K562 (cell line): ENCODE data around the gene TRABD. TPM values are rescaled to one million over a fixed set of nuclear protein-coding genes. Genes with fewer than 3 reads are reported as not detected.

Source experiments
- ATAC-seq: fragments of 200-7000 bp; cut with Tn5 transposase; 3 replicates; pipeline ENCODE4 v1.9.1; 2020; ENCODE audit warnings: moderate library complexity
- BruUV-seq: library from RNA; stranded (reverse); fragments of 400-500 nt; replicated peaks from 2 replicates; lab custom pipeline; 2021; lab: Mats Ljungman, UMichigan
- CTCF ChIA-PET: fragments of 300-600 bp; formaldehyde crosslinking; extraction: SDS; loops from one replicate; lab custom pipeline; 2021; ENCODE audit warnings: low intra/inter-chr PET ratio; lab: Yijun Ruan, JAX
- POLR2A ChIA-PET: fragments of 300-600, 350-650 bp; sonication (Branson Sonifier 250); formaldehyde crosslinking; extraction: SDS; loops from one replicate; lab custom pipeline; 2021; ENCODE audit warnings: antibody characterized with exemption, inconsistent platforms; lab: Yijun Ruan, JAX
- DNase-seq, 4 experiments: peaks; one replicate each; pipeline versions ENCODE4 v3.0.0 to v3.0.0-alpha.2; 2011 to 2018; ENCODE audit warnings: low spot score in 3 of 4, mixed read lengths in 3 of 4; ENCODE audit errors: extremely low read depth in 1 of 4
- FAIRE-seq: peaks from 2 replicates; lab custom pipeline; 2011; peaks lifted over from hg19 to GRCh38; lab: Jason Lieb, UNC
- H2AFZ ChIP-seq: 2 replicates; pipeline ENCODE4 v1.6.0; 2011; ENCODE audit warnings: low read depth, low read length, control low read depth, inconsistent platforms
- H3K27ac ChIP-seq: fragments of 200-600 bp; 3 replicates; pipeline ENCODE4 v1.8.0; 2011; ENCODE audit warnings: low read depth, mild to moderate bottlenecking, control low read depth, inconsistent platforms, low read length, moderate library complexity, mixed read lengths; ENCODE audit errors: extremely low read depth
- H3K27me3 ChIP-seq, 2 experiments: fragments of 300-600 bp in 1 of 2; 2 replicates in 1 of 2; 3 replicates in 1 of 2; pipeline versions ENCODE4 v1.6.0 to v1.8.0; 2011; ENCODE audit warnings: inconsistent platforms in 2 of 2, low read length in 2 of 2, mild to moderate bottlenecking in 1 of 2, mixed read lengths in 1 of 2, moderate library complexity in 1 of 2; ENCODE audit not compliant: control insufficient read depth in 2 of 2, insufficient read depth in 2 of 2
- H3K36me3 ChIP-seq: fragments of 300-600 bp; 3 replicates; pipeline ENCODE4 v1.8.0; 2011; ENCODE audit warnings: mild to moderate bottlenecking, low read length, inconsistent platforms; ENCODE audit not compliant: control insufficient read depth, insufficient read depth
- H3K4me1 ChIP-seq, 2 experiments: fragments of 200-600 bp in 1 of 2; replicated peaks in 1 of 2; 2 replicates in 1 of 2; 3 replicates in 1 of 2; pipeline versions ENCODE4 v1.5.1 to v1.8.0; 2011; ENCODE audit warnings: inconsistent platforms in 2 of 2, low read length in 2 of 2, mild to moderate bottlenecking in 1 of 2, mixed read lengths in 1 of 2, moderate library complexity in 1 of 2; ENCODE audit not compliant: control insufficient read depth in 2 of 2, insufficient read depth in 2 of 2
- H3K4me2 ChIP-seq: 2 replicates; pipeline ENCODE4 v1.6.1; 2011; ENCODE audit warnings: low read length, control low read depth, inconsistent platforms, mixed read lengths; ENCODE audit not compliant: insufficient read depth
- H3K4me3 ChIP-seq: fragments of 200-600 bp; sonication (generic), shearing (Covaris generic); 2 replicates; pipeline ENCODE4 v1.5.1; 2016; ENCODE audit warnings: control low read depth, inconsistent platforms
- H3K79me2 ChIP-seq: fragments of 200-600 bp; 3 replicates; pipeline ENCODE4 v1.8.0; 2011; ENCODE audit warnings: low read length, inconsistent platforms; ENCODE audit not compliant: control insufficient read depth, insufficient read depth
- H3K9ac ChIP-seq, 2 experiments: 2 replicates each; pipeline versions ENCODE4 v1.6.0 to v1.6.1; 2011; ENCODE audit warnings: low read depth in 2 of 2, low read length in 2 of 2, control low read depth in 1 of 2, inconsistent platforms in 1 of 2, mild to moderate bottlenecking in 1 of 2, mixed read lengths in 1 of 2; ENCODE audit not compliant: insufficient read depth in 1 of 2
- H3K9me1 ChIP-seq: one replicate; pipeline ENCODE4 v1.6.0; 2011; ENCODE audit warnings: inconsistent platforms, mild to moderate bottlenecking, low read length, moderate library complexity; ENCODE audit not compliant: control insufficient read depth, insufficient read depth
- H3K9me3 ChIP-seq: replicated peaks from 2 replicates; pipeline ENCODE4 v1.5.1; 2011; ENCODE audit warnings: low read depth, low read length, inconsistent platforms; ENCODE audit not compliant: control insufficient read depth, insufficient read depth
- H4K20me1 ChIP-seq: replicated peaks from 2 replicates; pipeline ENCODE4 v1.6.1; 2011; ENCODE audit warnings: low read length, inconsistent platforms, mixed read lengths; ENCODE audit not compliant: control insufficient read depth, insufficient read depth
- AFF1 ChIP-seq, 2 experiments: fragments of 450-650 bp; IDR thresholded peaks; 2 replicates each; pipeline ENCODE4 v1.6.1; 2018; ENCODE audit warnings: mild to moderate bottlenecking in 2 of 2, low read depth in 1 of 2; ENCODE audit not compliant: partially characterized antibody in 2 of 2
- CCNT2 ChIP-seq: IDR thresholded peaks from 2 replicates; pipeline ENCODE4 v1.6.1; 2011; ENCODE audit warnings: borderline replicate concordance, low read depth, mild to moderate bottlenecking, moderate library complexity, mixed read lengths, low read length; ENCODE audit not compliant: insufficient read length; ENCODE audit errors: extremely low read depth
- GATAD2A ChIP-seq: fragments of 450-650 bp; IDR thresholded peaks from 2 replicates; pipeline ENCODE4 v1.6.1; 2017
- NCOA4 ChIP-seq: fragments of 450-650 bp; IDR thresholded peaks from 2 replicates; pipeline ENCODE4 v1.6.1; 2018; ENCODE audit warnings: mild to moderate bottlenecking; ENCODE audit not compliant: partially characterized antibody
- NFIC ChIP-seq: fragments of 450-650 bp; IDR thresholded peaks from 2 replicates; pipeline ENCODE4 v1.6.1; 2017; ENCODE audit warnings: mild to moderate bottlenecking, inconsistent platforms
- NUFIP1 ChIP-seq: fragments of 450-650 bp; IDR thresholded peaks from 2 replicates; pipeline ENCODE4 v1.6.1; 2018; ENCODE audit not compliant: partially characterized antibody
- RCOR1 ChIP-seq, 2 experiments: IDR thresholded peaks; 2 replicates each; pipeline ENCODE4 v1.6.1; 2012; ENCODE audit warnings: low read depth in 2 of 2, low read length in 2 of 2, borderline replicate concordance in 1 of 2, improper control_type of control experiment in 1 of 2
- RFX5 ChIP-seq: IDR thresholded peaks from 2 replicates; pipeline ENCODE4 v1.6.1; 2011; ENCODE audit warnings: low read depth, mild to moderate bottlenecking, improper control_type of control experiment, low read length
- ZEB2 ChIP-seq: fragments of 450-650 bp; IDR thresholded peaks from 2 replicates; pipeline ENCODE4 v1.6.1; 2016
- ZNF589 ChIP-seq: fragments of 200-800 bp; sonication (Bioruptor generic); IDR thresholded peaks from 2 replicates; pipeline ENCODE4 v1.6.1; 2016; ENCODE audit warnings: low read depth, missing genetic modification characterization, missing compliant biosample characterization
- WGBS: fragments of 100-300 bp; shearing (Covaris generic); methylation state at CpG from one replicate; pipeline ENCODE4 v1.1.6; 2016; ENCODE audit warnings: low coverage, mixed read lengths; ENCODE audit not compliant: insufficient coverage; ENCODE audit errors: missing lambda C conversion rate; 5-methylcytosine and 5-hydroxymethylcytosine counted together
- in situ Hi-C: fragments of 300-500 bp; cut with MboI; formaldehyde crosslinking; loops from 4 replicates; pipeline ENCODE4 v1.15.0; 2018; ENCODE audit warnings: inconsistent platforms, mixed read lengths
- intact Hi-C: fragments of 100-400 bp; cut with micrococcal nuclease; formaldehyde crosslinking; loops from 2 replicates; pipeline ENCODE4 v1.14.2; 2022
- polyA plus RNA-seq, 8 experiments: library from polyadenylated mRNA; depleted of rRNA in 4 of 8; stranded (reverse) in 5 of 8; unstranded in 3 of 8; fragments of >200 nt; fragmentation: Nextera tagmentation in 2 of 8; fragmentation: Illumina TruSeq in 1 of 8; extraction: Ambion mirVana in 2 of 8; extraction: Trizol in 1 of 8; gene quantifications; 2 replicates each; pipeline versions ENCODE4 v1.2.1 to v1.2.3, GENCODE V29; 2011 to 2014; ENCODE audit warnings: inconsistent platforms in 1 of 8, missing spikeins in 1 of 8
- total RNA-seq, 7 experiments: library from RNA; depleted of rRNA in 6 of 7; stranded (reverse); fragments of >200 nt in 6 of 7; fragmentation: Illumina TruSeq in 2 of 7; extraction: Trizol in 2 of 7; gene quantifications; 2 replicates each; pipeline versions ENCODE4 v1.2.1 to v1.2.3, GENCODE V29; 2011 to 2021; ENCODE audit warnings: low replicate concordance in 1 of 7

TRABD gene
- total and polyA plus RNA-seq, 9 of the 15 experiments (the other 6 are each of a cell fraction or from before 2014, with no cell fraction given), result 0.08 to 62.9 (median 14.0) TPM

GRCh38 chr22:50188356-50188755 is 2.6 kb downstream of the TRABD start:
- no peak overlapping the region for H3K4me2 ChIP-seq
- 86% methylated on average over 7 of the region's 11 CpGs for WGBS
- CTCF ChIA-PET, result no interaction called here
- intact Hi-C loops, result no loop called here
- peaks cover 20 to 87% of the 10 kb centered on the region in 2 experiments for H3K4me1 ChIP-seq
- FAIRE-seq (no peak), DNase-seq (no peak), ATAC-seq (no peak)
- no peaks in the 10 kb centered on the region for H3K27me3 ChIP-seq
- no peak overlapping the region for H3K27ac ChIP-seq
- H3K9me1 ChIP-seq, result peaks cover 7% of the 10 kb centered on the region
- no peak overlapping the region for H3K4me3 ChIP-seq
- H2AFZ ChIP-seq, result no peak overlapping the region
- TF ChIP-seq CCNT2 (no peak), NCOA4 (no peak), ZNF589 (CRISPR knock-in tag) (no peak)
- H3K9me3 ChIP-seq, result no peaks in the 10 kb centered on the region
- H3K79me2 ChIP-seq, result peaks cover 63% of the 10 kb centered on the region
- BruUV-seq, result no TSS peak
- H3K9ac ChIP-seq, result no peak overlapping the region; a peak in 2 of 4 replicates
- POLR2A ChIA-PET, result no interaction called here
- in situ Hi-C loops, result no loop called here
- H4K20me1 ChIP-seq, result peaks cover 8% of the 10 kb centered on the region; the same call in 1 of the 2 replicates
- peaks cover 33% of the 10 kb centered on the region; the same call in 2 of the 3 replicates for H3K36me3 ChIP-seq

GRCh38 chr22:50189184-50189848 is 3.6 kb downstream of the TRABD start:
- CTCF ChIA-PET, result interaction anchor here (1.2 kb wide), 1 partner anchor 40 kb away, joined by 3 read pairs; no protein-coding TSS in a partner anchor
- BruUV-seq, result no TSS peak
- POLR2A ChIA-PET, result interaction anchor here (0.5 to 0.7 kb wide), 3 partner anchors 13 to 222 kb away, joined by 3 to 4 read pairs (median 3); no protein-coding TSS in a partner anchor
- H2AFZ ChIP-seq, result no peak overlapping the region
- H3K79me2 ChIP-seq, result peaks cover 65% of the 10 kb centered on the region
- no peaks in the 10 kb centered on the region for H3K27me3 ChIP-seq
- no peak overlapping the region for H3K4me3 ChIP-seq
- H3K4me2 ChIP-seq, result no peak overlapping the region
- WGBS, result 67% methylated on average over 17 of the region's 20 CpGs
- ATAC-seq (no peak), DNase-seq (peak in 1 of 4 experiments; percentile 25), FAIRE-seq (no peak)
- no peaks in the 10 kb centered on the region for H3K9me3 ChIP-seq
- in situ Hi-C loops, result no loop called here
- H3K9me1 ChIP-seq, result peaks cover 7% of the 10 kb centered on the region
- peak overlapping the region in 1 of 2 experiments; percentile 93; a peak in 2 of 4 replicates for H3K9ac ChIP-seq
- peaks cover 8% of the 10 kb centered on the region for H4K20me1 ChIP-seq
- intact Hi-C loops, result no loop called here
- peaks cover 41% of the 10 kb centered on the region; the same call in 2 of the 3 replicates for H3K36me3 ChIP-seq
- peaks cover 20 to 82% of the 10 kb centered on the region in 2 experiments for H3K4me1 ChIP-seq
- H3K27ac ChIP-seq, result no peak overlapping the region
- no peak for TF ChIP-seq ZEB2
- TF ChIP-seq GATAD2A, result no peak
- peak; percentile 82 for TF ChIP-seq NFIC
- TF ChIP-seq RFX5, result no peak
- TF ChIP-seq RCOR1 (IDR thresholded peaks at IDR 0.05; ENCODE audit: borderline replicate concordance in 1 of 2, low read depth in 2 of 2, low read length in 2 of 2), result no peak
- no peak for TF ChIP-seq AFF1 (IDR thresholded peaks at IDR 0.05; ENCODE audit: low read depth in 1 of 2, partially characterized antibody in 2 of 2)
- no peak for TF ChIP-seq NUFIP1
